Endothelial cell of umbilical vein (primary cell): ENCODE results near the gene POLE4. TPM values are rescaled to one million over a fixed set of nuclear protein-coding genes. Genes with fewer than 3 reads are reported as not detected.
A peak's percentile ranks its signal among the peaks of the same experiment; 100 is the strongest.

Source experiments
- BruUV-seq: library from RNA; stranded (reverse); fragments of 400-500 nt; replicated peaks from 2 replicates; lab custom pipeline; 2021; lab: Mats Ljungman, UMichigan
- CTCF ChIA-PET: fragments of 300-600, 350-600 bp; sonication (Branson Sonifier 250); formaldehyde crosslinking; loops from one replicate; lab custom pipeline; 2021; ENCODE audit warnings: antibody characterized with exemption, inconsistent platforms; lab: Charles Lee
- POLR2A ChIA-PET: fragments of 300-600, 350-600 bp; sonication (Branson Sonifier 250); formaldehyde crosslinking; loops from one replicate; lab custom pipeline; 2021; ENCODE audit warnings: antibody characterized with exemption, inconsistent platforms; lab: Charles Lee
- DNase-seq: peaks from one replicate; pipeline ENCODE4 v3.0.0-alpha.2; 2011; ENCODE audit warnings: low read depth, low spot score
- FAIRE-seq: peaks from 2 replicates; lab custom pipeline; 2011; peaks lifted over from hg19 to GRCh38; lab: Jason Lieb, UNC
- H2AFZ ChIP-seq: 2 replicates; pipeline ENCODE4 v1.6.0; 2012; ENCODE audit warnings: low read depth, low read length, control low read depth, inconsistent platforms
- H3K27ac ChIP-seq: 2 replicates; pipeline ENCODE4 v1.5.1; 2011; ENCODE audit warnings: low read depth, mild to moderate bottlenecking, control low read depth, low read length, moderate library complexity; ENCODE audit not compliant: insufficient read depth
- H3K27me3 ChIP-seq, 2 experiments: 2 replicates each; pipeline versions ENCODE4 v1.6.0 to v1.6.1; 2011; ENCODE audit warnings: low read length in 2 of 2, mixed read lengths in 1 of 2; ENCODE audit not compliant: control insufficient read depth in 2 of 2, insufficient read depth in 2 of 2
- H3K36me3 ChIP-seq, 2 experiments: 2 replicates in 1 of 2; 3 replicates in 1 of 2; pipeline ENCODE4 v1.5.1; 2011; ENCODE audit warnings: low read length in 2 of 2, mild to moderate bottlenecking in 1 of 2, moderate library complexity in 1 of 2; ENCODE audit not compliant: control insufficient read depth in 2 of 2, insufficient read depth in 2 of 2; ENCODE audit errors: extremely low read depth in 1 of 2
- H3K4me1 ChIP-seq: 3 replicates; pipeline ENCODE4 v1.5.1; 2011; ENCODE audit warnings: mild to moderate bottlenecking, low read length; ENCODE audit not compliant: control insufficient read depth, insufficient read depth; ENCODE audit errors: extremely low read depth
- H3K4me2 ChIP-seq: 2 replicates; pipeline ENCODE4 v1.6.1; 2011; ENCODE audit warnings: low read length, control low read depth, mixed read lengths; ENCODE audit not compliant: insufficient read depth
- H3K4me3 ChIP-seq, 3 experiments: fragments of 200-600 bp in 1 of 3; sonication (generic), shearing (Covaris generic) in 1 of 3; replicated peaks in 1 of 3; 2 replicates each; pipeline ENCODE4 v1.5.1; 2011 to 2016; ENCODE audit warnings: control low read depth in 3 of 3, low read length in 3 of 3, mild to moderate bottlenecking in 2 of 3, inconsistent platforms in 1 of 3, low read depth in 1 of 3, moderate library complexity in 1 of 3; ENCODE audit not compliant: insufficient read depth in 1 of 3
- H3K79me2 ChIP-seq: 2 replicates; pipeline ENCODE4 v1.6.0; 2012; ENCODE audit warnings: low read length, inconsistent platforms; ENCODE audit not compliant: control insufficient read depth, insufficient read depth
- H3K9ac ChIP-seq: replicated peaks from 2 replicates; pipeline ENCODE3; 2011; ENCODE audit warnings: low read length, control low read depth; ENCODE audit not compliant: insufficient read depth; ENCODE audit errors: extremely low read depth
- H3K9me1 ChIP-seq: replicated peaks from 3 replicates; pipeline ENCODE4 v1.6.0; 2011; ENCODE audit warnings: mild to moderate bottlenecking, low read length; ENCODE audit not compliant: control insufficient read depth, insufficient read depth; ENCODE audit errors: extremely low read depth
- H3K9me3 ChIP-seq: replicated peaks from 2 replicates; pipeline ENCODE4 v1.5.1; 2012; ENCODE audit warnings: low read length, inconsistent platforms; ENCODE audit not compliant: control insufficient read depth, insufficient read depth
- H4K20me1 ChIP-seq: replicated peaks from 2 replicates; pipeline ENCODE3; 2011; ENCODE audit warnings: mild to moderate bottlenecking, low read length; ENCODE audit not compliant: control insufficient read depth, insufficient read depth; ENCODE audit errors: extremely low read depth
- CTCF ChIP-seq, 2 donors: IDR thresholded peaks; 1 replicate in 1 of 2; 2 replicates in 1 of 2; pipeline ENCODE4 v1.5.1; 2011; ENCODE audit warnings: low read length in 2 of 2, mild to moderate bottlenecking in 2 of 2, moderate library complexity in 2 of 2, control low read depth in 1 of 2, inconsistent platforms in 1 of 2, low read depth in 1 of 2; ENCODE audit not compliant: insufficient read depth in 1 of 2; ENCODE audit errors: extremely low read depth in 1 of 2
- EZH2 ChIP-seq: IDR thresholded peaks from 2 replicates; pipeline ENCODE4 v1.6.1; 2012; ENCODE audit warnings: borderline replicate concordance, low read depth, mild to moderate bottlenecking, moderate library complexity, low read length, inconsistent platforms; ENCODE audit not compliant: severe bottlenecking
- FOS ChIP-seq: IDR thresholded peaks from 2 replicates; pipeline ENCODE4 v1.6.1; 2011; ENCODE audit warnings: mild to moderate bottlenecking, low read length, moderate library complexity, borderline replicate concordance; ENCODE audit not compliant: insufficient read depth
- GATA2 ChIP-seq: IDR thresholded peaks from 2 replicates; pipeline ENCODE4 v1.7.0; 2011; ENCODE audit warnings: low read depth, mild to moderate bottlenecking, moderate library complexity, mixed read lengths, low read length; ENCODE audit not compliant: insufficient read length, insufficient read depth
- JUN ChIP-seq: IDR thresholded peaks from 2 replicates; pipeline ENCODE4 v1.6.1; 2011; ENCODE audit warnings: borderline replicate concordance, low read depth; ENCODE audit not compliant: insufficient read length, insufficient read depth
- MAX ChIP-seq: IDR thresholded peaks from 2 replicates; pipeline ENCODE4 v1.6.1; 2011; ENCODE audit not compliant: insufficient read depth, insufficient read length
- MYC ChIP-seq: IDR thresholded peaks from one replicate; pipeline ENCODE4 v1.6.1; 2011; ENCODE audit warnings: mild to moderate bottlenecking, low read depth, low read length
- POLR2A ChIP-seq: IDR thresholded peaks from 2 replicates; pipeline ENCODE4 v1.6.1; 2012; ENCODE audit warnings: low read depth, mild to moderate bottlenecking, control low read depth, low read length
- POLR2AphosphoS5 ChIP-seq: IDR thresholded peaks from 2 replicates; pipeline ENCODE4 v1.6.1; 2012; ENCODE audit warnings: low read depth, mild to moderate bottlenecking, control low read depth, low read length, moderate library complexity; ENCODE audit not compliant: insufficient read depth
- dilution Hi-C: fragments of 300-500 bp; cut with MboI; formaldehyde crosslinking; loops from one replicate; pipeline ENCODE4 v1.15.0; 2019; ENCODE audit warnings: low sequenced_read_pairs; ENCODE audit not compliant: extremely low pct_ligation_motif_present
- intact Hi-C: fragments of 100-400 bp; cut with micrococcal nuclease; formaldehyde crosslinking; loops from one replicate; pipeline ENCODE4 v1.10.0; 2022
- polyA plus RNA-seq, 4 experiments: library from polyadenylated mRNA; depleted of rRNA in 3 of 4; stranded (reverse) in 3 of 4; unstranded in 1 of 4; fragments of >200 nt; gene quantifications; 2 replicates each; pipeline versions ENCODE4 v1.2.1 to v1.2.3, GENCODE V29; 2011 to 2012; ENCODE audit warnings: missing spikeins in 1 of 4
- total RNA-seq: library from RNA; stranded (reverse); gene quantifications from 2 replicates; pipeline ENCODE4 v1.2.3, GENCODE V29; 2021

Gene POLE4
- total and polyA plus RNA-seq, 2 donors (not counting 3 experiments of a cell fraction or from before 2014, with no cell fraction given): 21.4 to 42.6 TPM

- Histone ChIP-seq H3K27me3 (no peaks in the 10 kb centered on the region), H3K27ac (no peak overlapping the region), H3K9me3 (no peaks in the 10 kb centered on the region), H3K9ac (no peak overlapping the region), H4K20me1 (no peaks in the 10 kb centered on the region), H3K9me1 (no peaks in the 10 kb centered on the region), H3K36me3 (no peaks in the 10 kb centered on the region), H3K79me2 (no peaks in the 10 kb centered on the region), H3K4me2 (no peak overlapping the region), H3K4me3 (no peak overlapping the region), H2AFZ (no peak overlapping the region), H3K4me1 (no peaks in the 10 kb centered on the region)
- BruUV-seq: no TSS peak
- TF ChIP-seq POLR2A: no peak
- no peak for TF ChIP-seq MYC
- TF ChIP-seq GATA2: no peak
- no peak for TF ChIP-seq POLR2AphosphoS5
- intact Hi-C loops: no loop called here
- ChIA-PET POLR2A (no interaction called here), CTCF (no interaction called here)
- DNase-seq: no peak
- peak; percentile 4 for FAIRE-seq
- dilution Hi-C loops: no loop called here
Observed at GRCh38 chr2:74985978-74986609, 27.7 kb downstream of the POLE4 start.

- no peak overlapping the region for H3K4me2 ChIP-seq
- intact Hi-C loops (no loop called here), dilution Hi-C loops (no loop called here)
- no peak overlapping the region for H3K27ac ChIP-seq
- H3K4me1 ChIP-seq: no peaks in the 10 kb centered on the region
- no peak overlapping the region for H2AFZ ChIP-seq
- no peak overlapping the region for H3K4me3 ChIP-seq
- no peak for TF ChIP-seq POLR2AphosphoS5
- no peak for TF ChIP-seq CTCF (IDR thresholded peaks at IDR 0.05; ENCODE audit: extremely low read depth in 1 of 2, insufficient read depth in 1 of 2, low read depth in 1 of 2, low read length in 2 of 2)
- no peak for TF ChIP-seq POLR2A
- no peak for TF ChIP-seq FOS
- no peak for TF ChIP-seq GATA2
- no peak for TF ChIP-seq MYC
- TF ChIP-seq JUN: no peak
- TF ChIP-seq EZH2: no peak
- no peak for TF ChIP-seq MAX
- DNase-seq: no peak
- no peaks in the 10 kb centered on the region for H3K9me3 ChIP-seq
- H3K79me2 ChIP-seq: no peaks in the 10 kb centered on the region
- H3K27me3 ChIP-seq: no peaks in the 10 kb centered on the region
- H3K9ac ChIP-seq: no peak overlapping the region
- no peaks in the 10 kb centered on the region for H3K9me1 ChIP-seq
- POLR2A ChIA-PET: no interaction called here
- no peaks in the 10 kb centered on the region for H4K20me1 ChIP-seq
- no peaks in the 10 kb centered on the region for H3K36me3 ChIP-seq
- BruUV-seq: no TSS peak
- FAIRE-seq: no peak
- CTCF ChIA-PET: interaction anchor here (1.0 to 1.6 kb wide), 2 partner anchors 9 to 13 kb away, joined by 3 read pairs; no protein-coding TSS in a partner anchor
Observed at GRCh38 chr2:74991977-74992376, 33.5 kb downstream of the POLE4 start.
